GM18502 (cell line): ENCODE results near the gene OGA.
"Not testable (repeated sequence)": the region's sequence is repeated elsewhere in the genome, so short reads cannot be mapped to it uniquely, and the experiment has no call there.

Experiments
- ATAC-seq: cut with Tn5 transposase; IDR thresholded peaks from one replicate; pipeline ENCODE4 v1.9.1; 2021; ENCODE audit warnings: mild to moderate bottlenecking; ENCODE audit not compliant: unreplicated experiment, poor library complexity

OGA gene

DNA sequence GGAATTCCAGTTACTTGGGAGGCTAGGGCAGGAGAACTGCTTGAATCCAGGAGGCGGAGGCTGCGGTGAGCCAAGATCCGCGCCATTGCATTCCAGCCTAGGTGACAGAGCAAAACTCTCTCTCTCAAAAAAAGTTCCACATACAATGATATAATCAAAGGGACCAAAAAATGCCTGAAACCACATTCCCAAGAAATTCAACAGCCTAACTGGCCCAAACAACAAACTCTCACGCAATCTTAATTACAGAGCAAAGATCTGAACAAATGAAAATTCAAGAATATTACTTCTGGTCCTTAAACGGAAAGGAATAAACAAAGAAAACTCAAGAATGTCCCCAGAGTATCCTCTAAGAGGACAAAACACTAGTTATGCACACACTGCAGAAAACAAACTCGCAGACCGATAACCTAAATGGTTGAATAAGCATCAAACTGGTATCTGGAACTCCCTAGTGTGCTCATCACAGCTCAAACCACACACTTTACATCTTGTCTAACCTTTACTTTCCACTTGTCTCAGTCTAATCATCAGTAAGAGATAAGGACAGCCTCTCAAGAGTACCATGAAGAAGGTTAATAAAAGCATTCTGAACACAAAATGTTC lies 3.7 kb downstream of the OGA start:
- ATAC-seq = peak; percentile 25

DNA sequence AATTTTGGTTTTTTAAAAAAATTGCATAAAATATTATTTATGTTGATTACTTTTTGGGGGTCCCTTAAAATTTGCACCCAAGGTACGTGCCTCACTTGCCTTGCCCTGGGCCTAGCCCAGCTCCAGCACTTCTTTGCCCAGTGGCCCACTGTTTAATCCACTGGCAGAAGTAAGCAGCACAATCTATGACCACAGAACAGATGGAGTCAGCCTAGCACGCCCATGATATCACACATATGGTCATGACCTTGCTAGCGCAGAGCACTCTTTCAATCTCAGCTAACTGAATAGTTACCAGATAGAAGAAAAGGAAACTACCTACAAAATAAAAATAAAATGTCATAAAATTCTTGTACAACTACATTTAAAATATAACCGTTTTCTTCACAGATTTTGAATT lies 5.6 kb downstream of the OGA start:
- no peak for ATAC-seq

DNA sequence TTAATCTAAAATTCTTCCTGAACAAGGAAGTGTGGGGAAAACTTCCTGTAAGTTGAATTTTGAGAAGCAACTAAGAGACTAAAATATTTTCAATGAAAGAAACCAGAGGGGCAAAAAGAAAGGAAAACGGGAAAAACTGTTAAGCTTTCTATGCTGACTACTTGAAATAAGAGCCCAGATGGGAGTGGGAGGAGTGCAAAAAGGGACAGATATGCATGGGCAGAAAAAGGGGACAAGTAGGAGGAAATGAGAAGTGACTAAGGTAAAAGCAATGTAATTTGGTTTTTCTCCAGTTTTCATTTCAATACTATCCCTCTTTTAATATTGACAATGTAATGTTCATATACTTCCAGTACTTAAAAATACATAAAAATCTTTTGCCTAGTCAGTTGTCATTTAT lies 11.1 kb downstream of the OGA start:
- no peak for ATAC-seq

DNA sequence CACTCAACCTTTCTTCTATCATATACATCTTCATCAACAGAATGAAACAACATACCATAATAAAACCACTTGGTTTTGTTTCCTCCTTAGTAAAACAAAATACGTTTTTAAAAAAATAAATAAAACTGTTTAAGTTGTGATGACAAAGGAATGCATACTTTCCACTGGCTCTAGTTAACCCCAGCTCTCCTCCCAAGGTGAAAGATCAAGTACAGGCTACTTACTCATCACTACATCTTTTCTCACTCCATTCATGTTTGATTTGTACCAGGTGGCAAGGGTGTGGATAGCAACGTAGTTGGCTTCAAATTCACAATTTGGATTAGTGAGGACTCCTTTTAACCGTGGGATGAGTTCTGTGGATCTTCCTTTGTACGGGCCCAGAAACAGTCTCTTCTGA lies 14.7 kb downstream of the OGA start:
- no peak for ATAC-seq

DNA sequence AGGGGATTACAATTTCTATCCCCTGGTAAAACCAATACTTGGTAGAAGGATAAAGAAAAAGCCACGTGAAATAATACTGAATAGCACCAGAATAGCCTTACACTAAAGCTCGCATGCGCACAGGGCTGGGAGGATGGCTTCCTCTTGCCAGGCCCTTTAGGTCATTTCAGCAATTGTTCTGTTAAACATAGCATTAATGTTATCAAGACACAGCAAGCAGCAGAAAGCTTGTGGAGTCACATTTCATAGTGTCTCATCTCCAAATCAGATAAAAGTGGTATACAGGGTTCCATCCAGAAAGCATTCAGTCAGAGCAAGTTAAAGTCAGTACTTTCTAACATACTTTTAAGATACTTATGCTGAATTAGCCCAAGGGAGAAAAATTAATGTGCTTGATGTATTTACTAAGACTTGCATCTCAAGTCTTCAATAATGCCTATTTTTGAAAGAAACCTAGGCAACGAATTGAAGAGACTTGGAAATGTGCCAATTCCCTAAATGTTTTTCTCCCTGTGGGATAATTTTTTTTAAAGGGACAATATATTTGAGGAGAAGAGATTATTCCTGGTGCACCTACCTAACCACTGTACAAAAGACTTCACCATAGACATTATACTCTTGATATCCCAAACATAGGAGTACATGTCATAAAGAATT lies 20.7 kb downstream of the OGA start:
- ATAC-seq = no peak

DNA sequence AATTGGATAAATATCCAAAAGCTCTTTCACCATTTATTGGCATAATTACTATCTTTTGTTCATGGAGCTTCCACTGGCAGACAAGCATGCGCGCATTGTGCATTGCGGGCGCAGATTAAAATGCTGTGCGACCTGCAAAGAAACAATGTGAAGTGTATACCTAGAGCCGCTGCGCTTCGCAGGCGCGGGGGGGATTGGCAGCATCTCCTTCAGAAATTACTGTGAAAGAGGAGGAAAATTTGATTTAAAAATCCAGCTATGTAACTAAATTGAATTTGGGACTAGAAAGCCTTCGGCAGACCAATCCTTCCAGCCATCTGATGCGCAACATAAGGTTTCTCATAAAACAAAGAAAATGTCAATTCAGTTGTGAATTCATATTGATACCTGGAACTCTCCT lies 24.7 kb downstream of the OGA start:
- no peak for ATAC-seq

DNA sequence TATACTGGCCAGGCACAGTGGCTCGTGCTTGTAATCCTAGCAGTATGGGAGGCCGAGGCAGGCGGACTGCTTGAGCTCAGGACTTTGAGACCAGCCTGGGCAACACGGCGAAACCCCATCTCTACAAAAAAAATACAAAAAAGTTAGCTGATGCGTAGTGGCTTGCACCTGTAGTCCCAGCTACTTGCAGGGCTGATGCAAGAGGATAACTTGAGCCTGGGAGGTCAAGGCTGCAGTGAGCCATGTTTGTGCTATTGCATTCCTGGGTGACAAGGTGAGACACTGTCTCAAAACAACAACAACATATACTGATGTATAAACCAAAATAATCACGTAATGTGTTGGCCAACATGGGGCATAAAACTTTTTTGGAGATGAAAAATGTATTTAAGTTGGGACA lies 28.6 kb downstream of the OGA start:
- no peak for ATAC-seq

DNA sequence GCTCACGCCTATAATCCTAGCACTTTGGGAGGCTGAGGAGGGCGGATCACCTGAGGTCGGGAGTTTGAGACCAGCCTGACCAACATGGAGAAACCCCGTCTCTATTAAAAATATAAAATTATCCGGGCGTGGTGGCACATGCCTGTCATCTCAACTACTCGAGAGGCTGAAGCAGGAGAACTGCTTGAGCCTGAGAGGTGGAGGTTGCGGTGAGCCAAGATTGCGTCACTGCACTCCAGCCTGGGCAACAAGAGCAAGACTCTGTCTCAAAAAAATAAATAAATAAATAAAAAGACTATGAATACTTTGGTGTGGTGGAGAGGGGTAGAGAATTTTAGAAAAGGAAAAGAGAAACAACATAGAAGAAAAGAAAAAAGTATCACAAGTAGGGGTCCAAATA lies 29.0 kb downstream of the OGA start:
- ATAC-seq = not testable (repeated sequence)

DNA sequence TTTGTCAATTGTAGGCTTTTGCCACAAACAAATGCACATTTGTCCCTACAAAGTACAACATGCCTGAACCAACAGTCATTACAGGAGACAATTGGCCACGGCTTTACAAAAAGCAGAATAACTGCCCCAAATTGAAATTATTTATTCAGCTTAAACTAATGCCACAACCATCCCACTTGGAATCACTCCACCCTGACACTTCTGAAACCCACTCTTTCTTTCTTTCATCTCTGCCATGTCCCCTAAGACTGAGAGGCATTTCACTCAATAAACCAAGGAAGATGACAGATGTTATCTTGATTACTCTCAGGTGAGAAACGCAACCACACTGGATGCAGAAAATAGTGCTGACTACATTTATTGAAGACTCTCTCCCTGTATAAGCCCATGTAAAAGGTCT lies 32.4 kb downstream of the OGA start:
- ATAC-seq = no peak

DNA sequence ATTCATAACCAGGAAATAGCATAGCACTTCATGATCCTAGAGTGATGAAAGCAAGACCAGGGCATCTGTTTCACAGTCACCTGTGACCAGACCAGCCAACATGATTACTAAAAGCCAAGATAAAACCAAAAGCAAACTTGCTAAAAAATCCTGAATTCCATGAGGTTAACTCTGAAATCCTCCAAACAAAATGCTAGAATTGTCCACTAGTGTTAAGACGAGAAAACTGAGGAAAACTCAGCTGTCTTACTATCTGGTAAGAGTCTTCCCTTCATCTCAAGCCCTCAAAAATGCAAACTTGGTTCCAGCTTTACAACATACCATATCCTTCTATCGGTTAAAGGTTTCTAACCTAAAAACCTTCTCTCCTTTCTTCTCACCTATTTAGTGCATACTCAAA lies 33.7 kb downstream of the OGA start:
- ATAC-seq = no peak

DNA sequence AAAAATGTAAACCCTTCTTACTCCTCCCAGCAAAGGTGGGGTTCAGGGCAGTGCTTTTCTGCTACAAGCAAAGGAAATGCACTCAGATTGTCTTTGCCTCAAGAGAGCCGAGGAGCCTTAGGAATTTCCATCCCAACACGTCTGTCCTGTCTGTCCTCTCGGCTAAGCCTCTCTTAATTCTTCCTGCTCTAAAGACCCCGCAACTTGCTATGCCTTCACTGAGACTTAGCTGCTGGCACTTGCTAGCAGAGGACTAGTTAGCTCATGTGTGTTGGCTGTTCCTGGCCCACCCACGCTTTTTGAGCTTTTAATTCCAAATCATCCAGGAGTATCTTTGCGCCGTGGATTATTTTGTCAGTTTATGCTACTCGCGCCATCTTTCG lies 34.5 kb downstream of the OGA start:
- no peak for ATAC-seq

DNA sequence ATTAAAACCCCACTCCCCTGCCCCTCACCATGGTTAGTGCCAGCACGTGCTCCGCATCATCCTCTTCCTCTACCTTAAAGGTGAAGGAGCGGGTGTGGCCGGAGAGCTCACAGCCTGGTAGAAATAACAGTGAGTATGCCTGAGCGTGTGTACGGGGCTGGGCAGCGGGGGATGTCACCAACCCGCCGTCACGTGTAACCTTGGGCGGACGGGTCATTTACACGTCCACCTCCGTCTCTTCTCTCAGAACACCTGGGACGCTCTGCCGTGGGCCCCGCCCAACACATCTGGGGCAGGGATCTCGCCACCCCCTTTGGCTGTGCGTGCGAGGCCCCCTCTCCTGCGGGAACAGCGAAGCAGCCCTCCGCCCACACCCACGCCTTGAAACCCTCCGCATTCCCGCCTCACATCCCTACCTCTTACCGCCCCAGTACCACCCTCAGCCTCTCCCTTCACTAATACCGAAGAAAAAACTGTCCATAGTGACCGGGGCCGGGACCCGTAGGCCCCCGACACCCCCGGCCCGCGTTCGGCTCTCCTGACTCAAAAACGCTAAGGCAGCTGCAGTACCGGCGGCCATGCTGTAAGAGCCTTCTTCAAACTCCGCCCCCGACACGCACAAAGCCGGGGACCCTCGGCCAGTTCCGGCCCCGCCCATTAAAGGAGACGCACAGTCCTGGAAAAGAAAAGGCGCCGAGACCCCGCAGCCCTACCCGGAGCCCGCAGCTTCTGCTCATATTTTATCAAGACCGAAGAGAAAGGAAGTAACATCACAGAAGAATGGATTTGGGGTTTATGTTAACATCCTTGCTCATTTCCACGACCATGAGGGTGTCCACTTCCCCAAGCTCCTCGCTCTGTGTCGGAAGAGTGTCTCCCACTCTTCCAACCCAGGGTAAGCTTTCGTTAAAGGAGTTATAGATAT lies 35.2 kb downstream of the OGA start, which contains the start of gene NPM3:
TSS of gene NPM3 (minus strand) at position 636 of the 925 bp plus-strand sequence. CDS start at position 580, 56 bp downstream.
- ATAC-seq = peak; percentile 65

DNA sequence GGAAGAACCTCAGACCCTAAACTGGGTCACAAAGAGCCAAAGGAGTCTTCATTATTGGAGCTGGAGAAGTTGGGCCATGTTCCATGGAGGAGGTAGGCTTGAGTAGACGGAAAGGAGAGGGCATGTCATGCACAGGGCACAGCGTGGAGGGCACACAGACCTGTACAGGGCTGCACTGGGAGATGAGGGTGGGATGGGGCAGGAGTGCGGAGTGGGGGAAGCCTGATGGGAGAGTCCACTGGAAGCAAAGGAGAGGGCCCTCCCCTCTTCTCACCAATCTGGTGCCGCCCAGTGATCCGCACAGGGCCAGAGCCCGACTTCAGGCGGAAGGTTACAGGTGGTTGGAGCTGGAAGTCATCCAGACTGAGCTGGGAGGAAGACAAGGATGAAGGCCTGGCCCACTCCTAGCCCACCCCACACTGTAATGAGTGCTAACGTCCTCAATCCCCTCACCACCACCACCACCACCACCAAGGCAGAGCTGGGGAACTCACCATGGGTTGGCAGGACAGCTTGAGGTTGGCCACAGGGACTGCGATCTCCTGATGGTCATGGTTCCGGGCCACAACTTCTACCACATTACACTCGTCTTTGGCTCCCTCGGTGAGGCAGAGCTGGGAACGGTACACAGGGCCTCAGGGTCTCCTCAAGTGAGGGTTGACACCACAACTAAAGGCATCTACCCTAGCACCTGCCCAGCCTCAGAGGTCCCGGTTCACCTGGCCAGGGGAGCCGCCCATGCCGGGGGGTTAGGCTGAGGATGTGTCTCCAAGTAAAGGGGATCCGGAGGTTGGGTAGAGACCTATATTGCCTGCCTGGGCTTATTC lies 36.0 kb downstream of the OGA start:
- ATAC-seq = no peak

DNA sequence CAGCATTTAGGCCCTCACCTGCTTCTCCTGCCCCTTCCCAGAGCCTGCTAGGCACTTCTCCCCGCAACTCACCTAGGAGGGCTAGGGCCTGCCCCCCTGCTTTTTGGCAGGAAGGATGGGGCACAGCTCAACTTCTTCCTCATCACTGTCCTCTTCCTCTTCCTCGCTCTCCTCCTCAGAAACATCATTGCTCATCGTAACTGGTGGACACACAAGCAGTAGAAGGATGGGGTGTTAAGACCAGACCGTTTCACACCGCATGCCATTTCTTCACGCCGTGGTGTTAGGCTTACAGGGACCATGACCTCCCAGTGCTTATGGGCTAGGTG lies 36.6 kb downstream of the OGA start:
- ATAC-seq = no peak

DNA sequence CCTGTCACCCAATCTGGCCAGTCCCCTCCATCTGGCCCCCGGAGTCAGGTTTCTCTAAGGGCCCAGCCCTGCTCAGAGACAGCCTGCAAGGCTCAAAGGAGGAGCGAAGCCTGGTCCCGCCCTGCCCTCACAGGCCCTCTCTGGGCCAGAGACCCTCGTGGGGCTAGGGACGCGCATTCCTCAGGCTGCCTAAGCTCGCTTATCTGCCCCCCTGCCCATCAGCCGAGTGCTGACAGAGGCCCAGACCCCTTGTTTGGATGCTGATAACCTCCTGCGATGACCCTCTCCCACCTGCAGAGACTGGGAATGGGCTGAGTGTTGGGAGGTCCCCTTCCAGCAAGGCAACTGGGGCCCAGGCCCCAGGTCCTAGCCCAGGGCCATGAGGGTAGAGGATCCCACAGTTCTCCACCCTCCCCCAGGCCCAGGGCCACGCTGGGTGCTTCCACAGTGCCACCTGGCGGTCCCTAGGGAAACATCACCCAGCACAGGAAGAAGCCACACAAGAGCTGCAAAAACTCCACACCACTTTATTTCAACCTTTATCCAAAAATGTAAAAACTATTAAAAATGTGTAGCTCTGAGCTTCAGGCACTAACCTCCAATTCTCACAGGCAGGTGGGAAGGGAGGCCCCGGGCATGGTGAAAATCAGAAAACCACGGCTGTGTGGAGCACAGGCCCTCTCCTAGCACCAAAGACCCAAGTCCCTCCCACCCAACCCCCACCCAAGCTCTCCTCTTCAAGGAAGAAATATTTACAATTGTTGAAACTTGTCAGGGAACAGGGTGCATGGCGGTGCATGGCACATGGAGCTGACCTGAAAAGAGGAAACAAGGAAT lies 37.2 kb downstream of the OGA start:
- no peak for ATAC-seq

DNA sequence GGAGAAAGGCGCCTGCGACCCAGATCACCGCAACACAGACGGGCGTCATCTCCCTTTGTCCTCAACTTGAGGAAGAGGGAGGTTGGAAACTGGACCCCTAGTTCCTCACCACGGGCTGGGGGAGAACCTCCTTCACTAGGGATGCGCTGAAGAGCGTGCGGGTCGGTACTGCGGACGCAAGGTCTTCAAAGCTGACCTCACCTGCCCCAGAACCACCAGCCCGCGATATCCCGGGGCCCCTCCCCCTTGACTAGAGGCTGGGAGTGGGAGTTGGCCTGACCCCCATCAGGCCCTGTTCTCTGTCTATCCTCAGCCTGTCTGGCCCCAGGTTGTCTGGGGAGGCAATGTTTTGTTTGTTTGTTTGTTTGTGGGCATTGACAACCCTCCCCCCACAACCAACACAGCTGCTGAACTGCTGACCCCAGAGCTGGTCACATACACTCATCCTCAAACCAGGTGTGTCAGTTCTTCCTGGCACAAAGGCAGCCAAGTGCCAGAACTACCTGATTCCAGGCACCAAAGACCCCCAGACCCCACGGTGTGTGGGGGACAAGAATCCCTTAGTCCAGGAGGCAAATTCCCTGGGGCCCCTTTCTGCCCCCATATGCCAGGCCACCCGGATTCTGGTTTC lies 37.9 kb downstream of the OGA start:
- no peak for ATAC-seq

DNA sequence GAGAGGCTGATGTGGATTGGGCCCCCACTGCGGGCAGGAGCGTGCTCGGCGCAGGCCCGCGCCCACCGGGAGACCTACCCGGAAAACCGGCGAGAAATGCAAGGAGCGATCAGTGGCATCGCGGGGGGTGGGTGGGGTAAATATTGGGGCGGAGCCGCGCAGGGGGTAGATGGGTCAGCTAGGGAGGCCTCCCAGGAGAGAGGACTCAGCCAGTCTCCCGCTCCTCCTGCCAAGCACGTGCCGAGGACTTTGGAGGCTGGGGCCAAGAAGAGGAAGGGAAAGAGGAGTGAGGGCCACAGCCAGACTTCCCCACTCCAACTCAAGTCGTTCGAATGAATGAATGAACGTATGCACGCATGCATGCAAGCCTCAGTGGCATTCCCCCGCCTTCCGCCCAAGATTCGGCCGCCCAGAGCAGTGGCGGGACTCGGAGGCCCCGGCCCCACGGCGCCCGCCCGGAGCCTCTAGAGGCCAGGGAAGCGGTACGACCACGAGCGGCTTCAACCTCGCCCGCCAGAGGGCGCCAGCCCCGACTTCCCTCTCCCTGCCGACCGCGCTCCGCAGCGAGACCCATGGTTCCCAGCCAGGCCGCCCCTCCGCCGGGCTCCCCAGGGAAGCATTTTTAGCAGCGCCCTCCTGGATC lies 38.6 kb downstream of the OGA start:
- ATAC-seq = peak; percentile 42

DNA sequence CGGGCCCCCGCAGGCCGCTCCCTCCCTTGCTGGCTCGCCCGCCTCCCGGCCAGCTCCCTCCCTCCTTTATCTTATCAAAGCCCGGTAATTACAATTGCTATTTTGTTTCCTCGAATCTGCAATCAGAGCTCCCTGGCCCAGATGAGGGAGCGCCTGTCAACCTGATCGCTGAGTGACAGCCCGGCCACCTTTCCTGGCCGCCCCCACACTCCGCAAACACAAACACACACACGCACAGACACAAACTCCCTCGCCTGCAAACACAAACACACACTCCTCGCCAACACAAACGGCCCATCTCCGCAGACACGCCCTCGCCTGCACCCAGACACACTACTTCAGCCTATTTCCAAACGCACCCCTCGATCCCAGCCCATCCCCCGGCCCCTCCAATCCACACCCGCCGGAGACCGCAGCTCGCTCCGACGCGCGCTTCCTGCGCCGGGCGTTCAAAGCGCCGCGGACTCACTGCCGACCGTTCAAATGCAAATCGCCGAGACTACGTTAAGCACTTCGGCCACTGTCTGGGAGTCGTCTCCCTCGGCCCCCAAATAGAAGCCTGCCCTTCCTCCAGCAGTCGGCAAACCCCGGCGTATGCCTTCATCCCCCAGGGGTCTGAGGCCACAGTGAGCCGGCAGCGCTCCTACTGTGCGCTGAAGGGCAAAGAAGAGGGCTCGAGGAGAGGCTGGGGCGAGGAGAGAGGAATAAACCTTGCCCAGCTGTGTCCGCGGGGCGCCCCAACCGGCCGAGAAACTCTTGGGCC lies 39.3 kb downstream of the OGA start:
- no peak for ATAC-seq
